HG03521 (cell line): ENCODE data around the gene IGF1.
"Not testable (repeated sequence)": the region's sequence is repeated elsewhere in the genome, so short reads cannot be mapped to it uniquely, and the experiment has no call there.

Source experiments
- ATAC-seq: cut with Tn5 transposase; IDR thresholded peaks from one replicate; pipeline ENCODE4 v1.9.1; 2021; ENCODE audit warnings: mild to moderate bottlenecking, moderate library complexity; ENCODE audit not compliant: unreplicated experiment

The IGF1 gene

DNA sequence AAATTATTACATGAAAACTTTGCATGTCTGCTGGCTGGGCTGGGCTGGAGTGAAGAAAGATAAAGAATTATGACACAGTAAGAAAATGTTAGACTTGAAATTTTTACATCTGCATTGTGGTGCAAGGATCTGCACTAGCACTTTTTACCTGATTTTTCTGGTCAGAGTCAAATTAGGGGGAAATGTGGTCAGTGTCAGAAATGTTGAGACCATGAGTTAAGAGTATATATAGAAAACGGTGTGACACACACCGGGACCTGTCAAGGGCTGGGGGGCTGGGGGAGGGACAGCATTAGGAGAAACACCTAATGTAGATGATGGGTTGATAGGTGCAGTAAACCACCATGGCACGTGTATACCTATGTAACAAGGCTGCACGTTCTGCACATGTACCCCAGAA lies 90.3 kb downstream of the IGF1 start:
- no peak for ATAC-seq

DNA sequence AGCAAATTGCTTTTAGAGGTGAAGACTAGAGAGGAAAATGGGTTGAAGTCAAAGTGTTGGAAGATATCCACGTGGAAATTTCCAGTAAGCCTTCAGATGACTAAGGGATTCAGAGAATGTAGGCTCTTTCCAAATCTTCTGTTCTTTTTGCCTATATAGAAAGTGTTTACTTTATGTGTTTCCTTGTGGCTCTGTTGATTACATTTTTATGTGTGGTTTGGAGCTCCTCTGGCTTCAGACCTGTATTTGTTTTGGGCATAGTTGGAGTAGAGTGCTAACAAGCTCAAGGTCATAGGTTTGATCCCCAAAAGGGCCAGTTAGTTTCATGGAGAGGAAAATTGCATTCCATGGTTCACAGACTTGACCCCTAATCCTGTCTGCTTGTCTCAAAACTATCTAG lies 91.9 kb downstream of the IGF1 start:
- no peak for ATAC-seq

DNA sequence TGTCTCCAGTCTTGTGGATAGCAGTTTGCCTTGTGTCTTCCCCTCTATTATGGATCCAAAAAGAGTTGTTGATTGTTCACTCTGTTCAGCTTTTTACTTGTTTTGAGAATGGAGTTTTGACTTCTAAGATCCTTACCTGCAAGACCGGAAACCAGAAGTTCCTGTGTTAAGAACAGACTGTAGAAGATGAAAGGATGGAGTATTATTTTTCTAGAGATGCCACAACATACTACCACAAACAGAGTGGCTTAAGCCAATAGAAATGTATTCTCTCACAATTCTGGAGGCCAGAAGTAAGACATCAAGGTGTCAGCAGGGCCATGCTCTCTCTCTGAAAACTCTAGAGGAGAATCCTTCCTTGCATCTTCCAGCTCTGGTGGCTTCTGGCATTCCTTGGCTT lies 95.0 kb downstream of the IGF1 start:
- ATAC-seq: no peak

DNA sequence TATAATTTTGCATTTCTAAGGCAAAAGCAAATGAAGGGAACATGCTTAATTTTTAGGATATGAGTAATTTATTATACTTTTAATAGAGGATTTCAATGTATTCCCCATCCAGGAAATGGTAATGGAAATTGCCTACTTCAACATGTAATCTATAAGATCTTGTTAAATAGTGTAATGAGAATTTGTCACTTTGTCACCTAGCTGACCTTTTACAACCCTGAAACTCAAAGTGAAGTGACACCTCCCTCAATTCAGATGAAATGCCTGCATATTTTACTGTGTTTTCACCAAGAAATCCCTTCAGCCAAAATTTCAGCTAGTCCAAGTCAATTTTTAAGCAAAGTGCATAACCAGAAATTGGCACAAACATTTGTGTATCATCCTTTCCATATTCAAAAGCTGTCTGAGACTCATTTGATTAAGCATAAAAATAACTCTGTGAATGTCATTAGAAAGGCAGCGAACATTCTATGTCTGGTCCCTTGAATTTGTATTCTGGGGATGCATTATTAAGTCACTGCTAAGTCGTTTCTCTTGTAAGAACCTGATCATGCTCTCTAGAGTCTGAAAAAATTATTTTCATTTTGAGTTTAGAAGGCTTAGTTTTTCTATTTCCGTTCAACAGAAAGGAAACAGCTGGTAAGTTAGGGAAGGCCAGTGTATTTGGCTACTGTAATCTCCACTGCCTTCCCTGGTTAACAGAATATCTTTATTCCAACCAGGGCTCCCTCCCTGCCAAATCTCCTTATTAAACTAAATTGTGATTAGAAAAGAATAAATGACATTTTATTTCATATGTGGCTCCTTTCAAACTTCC lies 100.8 kb downstream of the IGF1 start:
- ATAC-seq: no peak

DNA sequence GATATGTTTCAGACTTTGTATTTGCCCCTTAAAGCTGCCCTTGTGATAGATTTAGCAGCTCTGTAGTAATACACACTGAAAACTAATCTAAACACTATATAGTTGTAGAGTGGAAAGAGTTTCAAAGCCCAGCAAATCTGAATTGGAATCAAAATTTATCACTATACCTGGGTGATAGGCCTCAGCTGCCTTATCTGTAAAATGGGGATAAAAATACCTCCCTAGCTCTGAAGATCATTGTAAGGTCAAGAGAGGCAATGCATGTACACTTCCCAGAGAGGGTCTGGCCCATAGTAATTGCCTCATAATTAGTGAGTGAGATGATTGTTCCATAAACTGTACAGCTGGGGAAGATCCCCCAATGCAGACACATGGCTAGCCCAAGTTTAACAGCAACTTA lies 103.6 kb downstream of the IGF1 start:
- no peak for ATAC-seq

DNA sequence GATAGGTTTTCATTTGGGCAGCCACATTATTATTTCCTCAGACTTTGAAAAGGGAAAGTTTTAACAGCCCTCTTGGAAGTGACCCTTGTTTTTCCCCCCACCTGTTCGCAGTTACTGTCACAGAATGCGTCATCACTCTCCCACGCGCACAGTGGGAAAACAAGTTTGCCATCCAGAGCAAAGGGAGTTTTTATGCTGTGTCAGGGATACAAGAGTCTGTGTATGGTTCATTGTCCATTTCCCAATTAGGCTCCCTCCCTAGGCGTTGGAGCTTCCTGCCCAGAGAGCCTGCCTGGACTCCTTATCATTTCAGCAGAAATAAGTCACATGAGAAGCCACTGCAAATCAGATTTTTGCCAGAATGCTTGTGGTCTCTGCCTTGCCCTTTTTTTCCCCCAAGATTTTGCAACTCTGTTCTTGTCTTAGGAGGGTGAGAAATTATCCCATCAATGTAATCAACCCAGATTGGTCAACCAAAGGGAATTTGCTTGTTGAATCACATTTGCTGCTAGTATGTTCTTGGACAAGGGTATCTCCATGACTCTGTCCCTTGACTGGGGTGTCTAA lies 104.1 kb downstream of the IGF1 start:
- ATAC-seq: no peak

DNA sequence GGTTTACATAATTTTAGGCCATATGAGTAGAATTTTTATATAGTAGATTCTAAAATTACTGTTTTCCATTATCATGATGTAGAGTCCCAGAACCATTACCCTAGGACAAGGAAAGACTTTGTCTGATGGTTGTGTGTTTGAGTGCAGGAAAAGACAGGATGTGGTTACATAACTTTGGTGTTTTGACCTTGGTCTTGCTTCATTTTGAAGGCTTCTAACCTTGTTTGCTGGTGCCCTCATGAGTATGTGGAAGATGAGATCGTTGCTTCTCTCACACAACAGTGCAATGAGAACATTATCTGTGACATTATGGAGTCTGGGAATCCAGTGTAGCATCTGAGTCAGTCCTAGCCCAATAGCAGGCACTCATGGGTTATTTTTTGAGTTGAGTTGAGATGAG lies 106.2 kb downstream of the IGF1 start:
- no peak for ATAC-seq

DNA sequence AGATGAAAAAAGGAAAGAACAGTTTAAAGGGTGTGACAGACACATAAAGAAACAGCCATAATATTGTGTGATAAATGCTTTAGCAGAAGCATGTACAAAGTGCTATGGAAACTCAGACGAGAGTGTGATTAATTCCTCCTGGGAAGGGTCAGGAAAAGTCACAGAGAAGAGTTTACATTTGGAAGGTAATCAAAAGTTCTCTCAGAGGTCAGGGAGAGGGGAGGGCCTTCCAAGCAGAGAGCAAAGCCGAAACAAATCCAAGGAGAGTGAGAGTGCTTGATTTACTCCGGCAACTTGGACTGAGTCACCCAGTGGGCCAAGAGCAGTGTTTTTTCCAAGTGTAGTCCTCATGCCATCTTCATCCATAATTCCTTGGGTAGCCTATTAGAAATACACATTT lies 108.3 kb downstream of the IGF1 start:
- no peak for ATAC-seq

DNA sequence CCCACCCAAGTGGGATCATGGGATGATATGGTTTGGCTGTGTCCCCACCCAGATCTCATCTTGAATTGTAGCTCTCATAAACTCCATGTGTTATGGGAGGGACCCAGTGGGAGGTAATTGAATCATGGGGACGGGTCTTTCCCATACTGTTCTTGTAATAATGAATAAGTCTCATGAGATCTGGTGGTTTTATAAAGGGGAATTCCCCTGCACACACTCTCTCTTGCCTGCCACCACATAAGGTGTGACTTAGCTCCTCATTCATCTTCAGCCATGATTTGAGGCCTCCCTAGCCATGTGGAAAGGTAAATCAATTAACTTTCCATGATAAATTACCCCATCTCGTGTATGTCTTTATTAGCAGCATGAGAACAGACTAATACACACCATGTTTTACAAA lies 109.2 kb downstream of the IGF1 start:
- ATAC-seq: no peak

DNA sequence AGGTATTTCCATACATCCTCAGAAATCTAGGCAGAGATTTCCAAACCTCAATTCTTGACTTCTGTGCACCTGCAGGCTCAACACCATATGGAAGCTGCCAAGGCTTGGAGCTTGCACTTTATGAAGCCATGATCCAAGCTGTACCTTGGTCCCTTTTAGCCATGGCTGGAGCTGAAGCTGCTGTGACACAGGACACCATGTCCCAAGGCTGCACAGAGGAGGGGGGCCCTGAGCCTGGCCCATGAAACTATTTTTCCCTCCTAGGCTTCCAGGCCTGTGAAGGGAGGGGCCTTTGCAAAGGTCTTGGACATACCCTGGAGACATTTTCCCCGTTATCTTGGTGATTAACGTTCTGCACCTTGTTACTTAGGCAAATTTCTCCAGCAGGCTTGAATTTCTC lies 110.5 kb downstream of the IGF1 start:
- ATAC-seq: no peak

DNA sequence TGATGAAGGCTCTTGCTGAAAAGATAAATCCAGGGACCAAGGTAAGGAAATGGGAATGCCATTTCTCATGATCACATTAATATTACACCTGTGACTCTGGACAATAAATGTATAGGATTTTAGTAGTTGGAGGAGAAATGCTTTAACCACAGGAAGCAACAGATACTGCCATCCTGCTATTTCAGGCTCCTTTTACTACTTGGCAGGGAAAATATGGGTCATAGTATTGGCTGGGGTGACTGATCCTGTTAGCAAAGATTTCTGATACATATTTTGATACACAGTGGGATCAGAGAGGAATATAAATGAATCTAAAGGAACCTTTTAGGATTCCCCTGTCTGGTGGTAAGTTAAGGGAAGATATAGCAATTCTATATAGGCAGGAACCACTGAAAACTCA lies 115.0 kb downstream of the IGF1 start:
- ATAC-seq: no peak

DNA sequence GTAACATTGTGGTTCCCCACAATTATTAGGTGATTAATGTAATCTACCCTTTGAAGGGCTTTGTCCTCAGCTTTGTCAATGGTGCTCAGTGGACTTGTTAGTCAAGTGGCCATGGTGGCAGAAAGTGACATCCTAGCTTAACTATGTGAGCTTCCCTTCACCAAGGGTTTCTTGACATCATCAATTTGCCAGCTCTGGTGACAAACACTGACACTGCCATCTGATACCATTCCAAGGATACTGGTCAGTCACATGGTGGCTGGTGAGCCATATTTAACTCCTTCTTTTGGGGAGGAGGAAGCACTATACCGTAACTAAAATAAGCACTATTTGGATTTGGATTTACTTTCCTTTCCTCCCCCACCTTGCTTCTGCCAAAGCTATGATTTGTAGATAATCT lies 115.7 kb downstream of the IGF1 start:
- no peak for ATAC-seq

DNA sequence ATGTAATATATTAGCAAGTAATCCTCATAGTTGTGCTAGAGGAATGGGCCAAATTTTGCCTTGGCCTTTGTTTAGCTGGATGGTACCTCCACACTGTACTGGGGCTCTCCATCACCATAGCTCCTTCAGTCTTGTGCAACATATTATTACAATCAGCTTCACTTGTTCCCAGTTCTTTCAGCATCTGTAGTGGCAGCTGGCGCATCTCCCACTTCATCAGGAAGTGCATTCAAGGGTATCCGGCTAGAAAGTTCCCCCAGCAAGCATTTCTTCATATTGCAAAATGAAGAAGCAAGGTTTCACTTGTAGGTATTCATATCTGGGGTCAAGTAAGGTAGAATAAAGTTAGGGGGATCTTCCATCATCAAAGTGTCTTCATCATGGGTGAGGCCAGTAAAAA lies 123.7 kb downstream of the IGF1 start:
- ATAC-seq: no peak

DNA sequence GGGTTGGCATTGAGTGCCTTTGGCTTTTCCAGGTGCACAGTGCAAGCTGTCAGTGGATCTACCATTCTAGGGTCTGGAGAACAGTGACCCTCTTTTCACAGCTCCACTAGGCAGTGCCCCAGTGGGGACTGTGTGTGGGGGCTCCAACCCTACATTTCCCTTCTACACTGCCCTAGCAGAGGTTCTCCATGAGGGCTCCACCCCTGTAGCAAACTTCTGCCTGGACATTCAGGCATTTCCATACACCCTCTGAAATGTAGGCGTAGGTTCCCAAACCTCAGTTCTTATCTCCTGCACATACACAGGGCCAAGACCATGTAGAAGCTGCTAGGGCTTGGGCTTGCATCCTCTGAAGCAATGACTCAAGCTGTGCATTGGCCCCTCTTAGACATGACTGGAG lies 126.1 kb downstream of the IGF1 start:
- not testable (repeated sequence) for ATAC-seq

DNA sequence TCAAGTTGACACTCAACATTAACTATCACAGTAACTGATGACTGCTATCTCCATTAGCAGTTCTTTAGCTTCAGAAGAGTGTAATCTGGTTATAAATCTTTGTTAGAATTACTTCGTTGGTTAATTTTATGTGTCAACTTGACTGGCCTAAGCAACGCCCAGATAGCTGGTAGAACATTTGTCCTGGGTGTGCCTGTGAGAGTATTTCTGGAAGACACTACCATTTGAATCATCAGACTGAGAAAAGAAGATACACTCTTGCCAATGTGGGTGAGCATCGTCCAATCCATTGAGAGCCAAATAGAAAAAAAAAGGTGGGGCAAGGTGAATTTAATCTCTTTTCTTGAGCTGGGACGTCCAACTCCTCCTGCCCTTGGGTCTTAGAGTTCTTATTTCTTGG lies 129.0 kb downstream of the IGF1 start:
- ATAC-seq: no peak

DNA sequence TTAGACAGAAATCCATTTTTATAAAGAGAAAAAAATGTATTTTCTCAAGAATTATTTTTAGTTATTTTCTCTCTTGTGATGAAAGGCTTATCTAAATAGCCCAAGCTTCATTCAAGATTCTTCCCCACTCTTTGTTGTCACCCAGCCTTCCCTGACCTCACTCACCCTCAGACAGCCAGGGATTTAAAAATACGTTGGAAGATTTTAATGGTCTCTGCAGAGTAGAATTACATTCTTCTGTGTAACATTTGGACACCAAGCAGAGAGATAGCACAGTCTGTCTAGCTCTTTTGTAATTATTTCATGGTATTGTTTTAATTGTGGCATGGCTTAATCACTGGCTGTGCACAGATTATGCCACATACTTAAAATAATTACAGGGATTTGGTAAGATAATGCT lies 130.3 kb downstream of the IGF1 start:
- ATAC-seq: no peak

DNA sequence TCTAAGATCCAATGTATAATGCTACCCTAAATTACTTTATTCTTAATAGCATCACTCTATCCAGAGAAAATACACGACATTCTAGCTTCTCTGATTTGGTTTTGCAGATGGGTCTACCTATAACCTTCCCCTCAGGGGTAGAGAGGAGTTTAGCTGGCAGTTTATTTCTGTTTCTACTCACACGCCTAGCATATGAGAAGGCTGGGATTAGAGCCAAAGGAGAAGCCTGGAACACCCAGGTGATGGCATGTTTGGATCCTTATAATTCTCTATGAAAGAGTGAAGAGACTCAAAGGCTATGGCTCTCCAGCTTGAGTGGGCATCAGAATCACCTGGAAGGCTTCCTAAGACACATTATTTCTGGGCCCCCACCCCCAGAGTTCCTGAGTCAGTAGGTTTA lies 131.3 kb downstream of the IGF1 start:
- no peak for ATAC-seq

DNA sequence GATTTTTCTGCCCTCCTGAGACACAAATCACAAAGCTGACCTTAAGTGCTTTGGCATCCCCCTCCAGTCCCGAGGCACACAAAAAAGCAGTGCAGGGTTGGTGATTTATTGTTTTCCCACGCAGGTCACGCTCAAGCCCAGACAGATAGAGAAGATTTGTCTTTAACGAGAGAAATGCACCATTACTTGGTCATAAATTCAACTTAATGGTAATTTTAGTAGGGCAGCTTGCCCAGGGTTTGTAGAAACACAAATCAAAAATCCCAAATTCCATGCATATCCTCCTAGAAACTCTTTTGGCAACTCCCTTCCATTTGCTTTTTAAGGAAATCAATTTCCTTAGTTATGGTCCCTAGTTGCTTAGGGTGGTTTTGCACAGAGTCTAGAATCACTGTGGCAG lies 132.6 kb downstream of the IGF1 start:
- no peak for ATAC-seq
